Fibroblast of skin of right biceps (primary cell): Measurements from ENCODE around the gene CSNK1G1.
"Not testable (repeated sequence)": the region's sequence is repeated elsewhere in the genome, so short reads cannot be mapped to it uniquely, and the experiment has no call there.

ENCODE experiments used
- DNase-seq: peaks from one replicate; pipeline ENCODE4 v3.0.0-alpha.2; 2013

CSNK1G1 gene

DNA sequence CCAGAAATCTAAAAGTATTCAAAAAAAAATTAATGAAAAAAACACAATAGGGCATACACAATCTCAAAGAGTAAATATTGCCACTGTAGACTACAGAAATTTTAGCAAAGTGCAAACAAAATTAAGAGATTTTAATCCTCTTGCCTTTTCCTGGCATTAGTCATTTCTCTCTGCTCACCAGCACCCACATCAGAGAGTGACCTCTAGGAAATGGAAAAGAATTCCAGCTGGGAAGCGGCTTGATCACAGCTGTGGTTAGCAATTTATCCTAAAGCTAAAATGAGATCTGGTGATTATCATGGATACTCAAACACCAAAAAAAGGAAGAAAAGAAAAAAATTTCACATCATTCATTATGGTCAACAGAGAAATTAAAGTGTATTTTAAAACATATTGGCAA lies 7.5 kb downstream of the CSNK1G1 start:
- DNase-seq, result peak; percentile 53

DNA sequence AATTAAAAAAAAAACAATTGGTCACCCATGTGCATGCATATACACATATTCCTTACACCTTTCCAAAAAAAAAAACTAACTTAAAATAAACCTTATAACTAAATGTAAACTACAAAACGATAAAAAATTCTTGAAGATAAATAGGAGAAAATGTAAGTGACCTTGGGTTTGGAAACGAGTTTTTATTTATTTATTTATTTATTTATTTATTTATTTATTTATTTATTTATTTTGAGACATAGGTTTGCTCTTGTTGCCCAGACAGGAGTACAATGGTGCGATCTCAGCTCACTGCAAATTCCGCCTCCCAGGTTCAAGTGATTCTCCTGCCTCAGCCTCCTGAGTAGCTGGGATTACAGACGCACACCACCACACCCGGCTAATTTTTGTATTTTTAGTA lies 9.7 kb downstream of the CSNK1G1 start:
- not testable (repeated sequence) for DNase-seq

DNA sequence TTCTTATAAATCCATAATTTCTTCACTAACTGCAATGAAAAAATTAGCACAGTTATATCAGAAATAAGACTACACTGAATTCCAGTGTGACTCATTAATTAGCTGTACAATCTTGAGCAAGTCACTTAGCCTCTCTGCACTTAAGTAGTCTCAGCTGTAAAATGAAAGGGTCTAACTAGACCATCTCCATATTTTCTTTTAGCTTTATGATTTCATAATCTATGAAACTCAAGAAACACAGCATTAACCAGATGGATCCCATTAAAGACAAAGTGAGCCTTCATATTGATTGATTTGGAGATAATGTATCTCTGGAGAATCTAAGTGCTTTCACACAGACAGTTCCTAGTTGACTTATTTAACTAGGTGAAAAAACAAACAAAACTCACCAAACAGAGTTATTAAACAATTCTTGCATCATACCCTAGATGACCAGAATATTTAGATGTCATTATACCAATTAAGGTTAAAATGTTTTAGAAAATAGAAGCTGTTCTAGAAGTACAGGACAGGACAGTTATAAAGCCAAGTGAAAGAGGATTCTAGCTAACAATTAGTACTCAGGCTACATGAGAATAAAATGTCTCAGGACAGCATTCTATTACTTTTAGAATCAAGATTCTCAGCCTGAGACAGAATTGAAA lies 11.2 kb downstream of the CSNK1G1 start:
- DNase-seq, result peak; percentile 68

DNA sequence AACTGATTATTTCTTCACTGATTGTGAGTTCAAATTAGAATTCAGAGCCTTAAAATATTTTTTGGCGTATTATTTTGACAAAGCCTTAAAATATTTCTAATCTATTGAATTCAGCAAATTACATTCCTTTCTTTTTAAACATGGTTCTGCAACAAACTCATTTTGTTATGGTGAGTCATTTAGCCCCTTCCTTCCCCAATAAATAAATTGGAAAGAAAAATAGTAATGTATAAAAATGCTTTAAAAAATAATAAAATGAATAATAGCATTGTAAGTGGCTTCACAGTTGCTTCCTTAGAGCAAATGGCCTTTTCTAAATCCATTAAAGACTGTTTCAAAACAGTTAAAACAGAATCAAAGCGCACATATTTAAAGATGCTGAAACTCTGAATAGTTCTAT lies 12.1 kb downstream of the CSNK1G1 start:
- peak; percentile 55 for DNase-seq

DNA sequence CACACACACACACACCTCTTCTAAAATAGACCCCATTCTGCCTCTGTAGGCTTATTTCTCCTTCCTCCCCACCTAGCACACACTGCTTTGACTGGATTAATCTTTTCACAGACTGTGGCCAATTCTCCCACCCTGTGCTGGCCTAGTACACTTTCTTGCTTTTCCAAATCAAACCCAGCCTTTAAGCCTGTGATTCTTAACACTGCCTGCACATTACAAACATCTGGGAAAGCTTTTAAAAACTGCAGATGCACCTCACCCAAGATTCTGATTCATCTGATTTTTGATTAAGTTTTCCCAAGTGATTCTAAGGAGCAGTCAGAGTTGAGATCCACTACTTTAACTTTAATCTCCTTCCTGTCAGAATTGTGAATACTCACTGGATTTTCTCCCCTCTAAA lies 12.8 kb downstream of the CSNK1G1 start:
- DNase-seq, result peak; percentile 50

DNA sequence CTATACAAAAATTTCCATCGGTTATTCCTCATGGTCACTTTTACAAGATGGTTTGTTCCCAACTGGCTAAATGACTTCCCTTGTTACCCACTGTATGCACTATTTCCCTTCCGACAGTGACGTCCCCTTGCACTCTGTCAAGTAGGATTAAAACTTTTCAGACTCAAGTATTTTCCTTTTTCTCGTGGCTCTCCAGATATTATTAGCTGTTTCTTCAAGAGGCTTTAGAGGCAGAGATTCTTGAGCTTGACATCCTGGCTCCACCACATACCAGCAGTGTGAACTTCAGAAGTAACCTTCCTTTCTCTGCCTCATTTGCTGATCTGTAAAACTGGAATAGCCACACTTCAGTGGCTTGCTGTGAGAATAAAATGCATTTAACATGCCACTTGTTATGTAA lies 14.0 kb downstream of the CSNK1G1 start:
- no peak for DNase-seq

DNA sequence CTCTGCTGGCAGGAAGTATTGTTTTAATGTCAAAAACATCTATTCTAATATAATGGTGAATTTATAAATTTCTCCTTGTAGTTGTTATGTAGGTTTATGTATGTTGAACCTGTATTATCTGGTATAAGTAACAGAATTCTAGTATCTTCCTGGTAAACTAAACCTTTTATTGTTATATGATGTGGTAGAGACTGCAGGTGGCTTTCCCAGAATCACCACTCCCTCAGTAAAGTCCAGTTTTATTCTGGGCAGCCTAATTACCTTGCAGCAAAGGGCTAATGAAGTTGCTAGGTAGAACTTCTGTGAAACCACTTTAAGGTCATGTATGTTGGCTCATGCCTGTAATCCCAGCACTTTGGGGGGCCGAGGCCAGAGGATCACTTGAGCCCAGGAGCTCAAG lies 15.6 kb downstream of the CSNK1G1 start:
- no peak for DNase-seq

DNA sequence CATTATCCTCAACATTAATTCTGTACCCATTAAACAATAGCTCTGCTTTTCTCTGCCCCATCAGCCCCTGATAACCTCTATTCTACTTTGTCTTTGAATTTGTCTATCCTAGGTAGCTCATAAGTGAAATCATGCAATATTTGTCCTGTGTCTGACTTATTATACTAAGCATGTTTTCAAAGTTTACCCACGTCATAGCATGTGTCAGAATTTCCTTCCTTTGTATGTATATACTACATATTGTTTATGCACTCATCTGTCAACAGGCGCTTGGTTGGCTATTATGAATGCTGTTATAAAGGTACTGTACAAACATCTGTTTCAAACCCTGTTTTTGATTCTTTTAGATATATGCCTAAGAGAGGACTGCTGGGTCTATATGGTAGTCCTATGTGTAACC lies 18.2 kb downstream of the CSNK1G1 start:
- no peak for DNase-seq

DNA sequence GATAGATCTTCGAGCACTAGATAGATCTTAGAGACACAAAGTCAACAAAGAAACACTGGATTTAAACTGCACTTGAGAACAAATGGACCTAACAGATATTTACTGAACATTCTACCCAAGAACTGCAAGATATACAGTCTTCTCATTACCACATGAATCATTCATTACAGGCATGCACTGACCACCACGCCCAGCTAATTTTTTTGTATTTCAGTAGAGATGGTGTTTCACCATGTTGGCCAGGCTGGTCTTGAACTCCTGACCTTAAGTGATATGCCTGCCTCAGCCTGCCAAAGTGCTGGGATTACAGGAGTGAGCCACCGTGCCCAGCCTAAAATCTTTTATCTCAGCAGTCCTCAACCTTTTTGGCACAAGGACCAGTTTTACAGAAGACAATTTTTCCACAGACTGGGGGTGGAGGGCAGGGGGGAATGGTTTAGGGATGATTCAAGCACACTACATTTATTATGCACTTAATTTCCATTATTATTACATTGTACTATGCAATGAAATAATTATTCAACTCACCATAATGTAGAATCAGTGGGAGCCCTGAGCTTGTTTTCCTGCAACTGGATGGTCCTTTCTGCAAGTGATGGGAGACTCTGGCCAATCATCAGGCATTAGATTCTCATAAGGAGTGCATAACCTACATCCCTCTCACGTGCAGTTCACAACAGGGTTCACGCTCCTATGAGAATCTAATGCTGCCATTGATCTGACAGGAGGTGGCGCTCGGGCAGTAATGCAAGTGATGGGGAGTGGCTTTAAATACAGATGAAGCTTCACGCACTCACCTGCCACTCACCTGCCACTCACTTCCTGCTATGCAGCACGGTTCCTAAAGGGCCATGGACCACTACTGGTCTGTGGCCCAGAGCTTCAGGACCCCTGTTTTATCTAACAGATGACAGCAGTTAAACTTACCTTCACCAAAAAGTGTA lies 21.7 kb downstream of the CSNK1G1 start:
- no peak for DNase-seq

DNA sequence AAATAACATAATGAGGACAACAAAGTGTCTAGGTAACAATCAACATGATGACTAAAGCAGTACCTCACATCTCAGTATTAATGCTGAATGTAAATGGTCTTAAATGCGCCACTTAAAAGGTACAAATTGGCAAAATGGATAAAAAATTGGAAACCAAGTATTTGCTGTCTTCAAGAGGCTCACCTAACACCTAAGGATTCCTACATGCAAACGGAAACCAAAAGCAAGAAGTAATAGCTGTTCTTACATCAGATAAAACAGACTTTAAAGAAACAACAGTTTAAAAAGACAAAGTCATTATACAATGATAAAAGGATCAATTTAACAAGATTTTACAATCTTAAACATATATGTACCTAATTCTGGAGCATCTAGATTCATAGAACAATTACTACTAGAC lies 22.5 kb downstream of the CSNK1G1 start:
- DNase-seq, result no peak

DNA sequence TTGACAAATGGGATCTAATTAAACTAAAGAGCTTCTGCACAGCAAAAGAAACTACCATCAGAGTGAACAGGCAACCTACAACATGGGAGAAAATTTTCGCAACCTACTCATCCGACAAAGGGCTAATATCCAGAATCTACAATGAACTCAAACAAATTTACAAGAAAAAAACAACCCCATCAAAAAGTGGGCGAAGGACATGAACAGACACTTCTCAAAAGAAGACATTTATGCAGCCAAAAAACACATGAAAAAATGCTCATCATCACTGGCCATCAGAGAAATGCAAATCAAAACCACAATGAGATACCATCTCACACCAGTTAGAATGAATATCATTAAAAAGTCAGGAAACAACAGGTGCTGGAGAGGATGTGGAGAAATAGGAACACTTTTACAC lies 24.3 kb downstream of the CSNK1G1 start:
- DNase-seq, result not testable (repeated sequence)

DNA sequence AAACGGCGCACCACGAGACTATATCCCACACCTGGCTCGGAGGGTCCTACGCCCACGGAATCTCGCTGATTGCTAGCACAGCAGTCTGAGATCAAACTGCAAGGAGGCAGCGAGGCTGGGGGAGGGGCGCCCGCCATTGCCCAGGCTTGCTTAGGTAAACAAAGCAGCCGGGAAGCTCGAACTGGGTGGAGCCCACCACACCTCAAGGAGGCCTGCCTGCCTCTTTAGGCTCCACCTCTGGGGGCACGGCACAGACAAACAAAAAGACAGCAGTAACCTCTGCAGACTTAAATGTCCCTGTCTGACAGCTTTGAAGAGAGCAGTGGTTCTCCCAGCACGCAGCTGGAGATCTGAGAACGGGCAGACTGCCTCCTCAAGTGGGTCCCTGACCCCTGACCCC lies 29.0 kb downstream of the CSNK1G1 start:
- DNase-seq, result not testable (repeated sequence)

DNA sequence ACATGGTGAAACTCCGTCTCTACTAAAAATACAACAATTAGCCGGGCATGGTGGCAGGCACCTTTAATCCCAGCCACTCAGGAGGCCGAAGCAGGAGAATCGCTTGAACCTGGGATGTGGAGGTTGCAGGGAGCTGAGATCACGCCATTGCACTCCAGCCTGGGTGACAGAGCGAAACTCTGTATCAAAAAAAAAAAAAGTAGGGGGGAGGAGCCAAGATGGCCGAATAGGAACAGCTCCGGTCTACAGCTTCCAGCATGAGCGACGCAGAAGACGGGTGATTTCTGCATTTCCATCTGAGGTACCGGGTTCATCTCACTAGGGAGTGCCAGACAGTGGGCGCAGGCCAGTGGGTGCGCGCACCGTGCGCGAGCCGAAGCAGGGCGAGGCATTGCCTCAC lies 29.5 kb downstream of the CSNK1G1 start:
- not testable (repeated sequence) for DNase-seq

DNA sequence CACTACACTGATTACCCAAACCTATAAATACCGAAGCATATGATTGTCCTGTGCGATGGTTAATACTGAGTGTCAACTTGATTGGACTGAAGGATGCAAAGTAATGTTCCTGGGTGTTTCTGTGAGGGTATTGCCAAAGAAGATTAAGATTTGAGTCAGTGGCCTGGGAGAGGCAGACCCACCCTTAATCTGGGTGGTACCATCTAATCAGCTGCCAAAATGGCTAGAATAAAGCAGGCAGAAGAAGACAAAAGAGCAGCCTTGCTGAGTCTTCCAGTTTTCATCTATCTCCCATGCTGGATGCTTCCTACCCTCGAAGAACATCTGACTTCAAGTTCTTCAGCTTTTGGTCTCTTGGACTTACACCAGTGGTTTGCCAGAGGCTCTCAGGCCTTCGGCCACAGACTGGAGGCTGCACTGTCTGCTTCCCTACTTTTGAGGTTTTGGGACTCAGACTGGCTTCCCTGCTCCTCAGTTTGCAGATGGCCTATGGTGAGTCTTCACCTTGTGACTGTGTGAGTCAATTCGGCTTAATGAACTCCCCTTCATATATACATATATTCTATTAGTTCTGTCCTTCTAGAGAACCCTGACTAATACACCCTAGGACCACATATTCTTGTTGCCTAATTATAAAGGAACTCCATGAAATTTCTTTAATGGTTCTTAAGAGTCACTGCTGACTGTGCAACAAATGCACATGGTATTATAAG lies 31.7 kb downstream of the CSNK1G1 start:
- DNase-seq, result peak; percentile 26

DNA sequence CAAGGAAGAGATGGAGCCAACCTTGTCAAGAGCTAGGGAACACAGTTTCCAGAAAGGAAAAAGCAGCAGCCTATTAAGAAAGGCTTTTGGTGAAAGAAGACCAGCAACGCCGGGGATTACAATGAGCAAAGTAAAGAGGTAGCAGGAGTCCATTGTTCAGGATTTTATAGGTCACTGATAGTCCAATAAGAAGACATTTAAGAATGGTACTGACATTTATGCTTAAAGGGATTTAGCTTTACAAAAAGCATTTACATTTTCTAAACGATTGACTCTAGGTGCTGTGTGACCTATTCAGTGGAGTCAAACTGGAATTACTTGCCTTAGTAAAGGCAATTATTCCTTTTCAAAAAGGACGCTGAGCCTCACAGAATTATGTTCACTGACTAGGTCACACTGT lies 40.8 kb downstream of the CSNK1G1 start:
- no peak for DNase-seq

DNA sequence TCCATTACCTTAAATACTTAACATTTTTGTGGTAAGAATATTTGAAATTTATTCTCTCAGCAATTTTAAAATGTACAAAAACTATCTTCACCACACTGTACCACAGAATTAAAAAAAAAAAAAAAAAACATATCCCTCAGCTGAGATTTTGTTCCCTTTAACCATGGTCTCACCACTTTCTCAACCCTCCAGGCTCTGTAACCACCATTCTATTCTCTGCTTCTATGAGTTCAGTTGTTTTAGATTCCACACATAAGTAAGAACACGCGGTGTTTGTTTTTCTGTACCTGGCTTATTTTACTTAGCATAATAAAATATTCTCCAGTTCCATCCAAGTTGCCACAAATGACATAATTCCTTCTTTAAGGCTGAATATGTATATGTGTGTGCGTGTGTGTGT lies 41.5 kb downstream of the CSNK1G1 start:
- peak; percentile 15 for DNase-seq

DNA sequence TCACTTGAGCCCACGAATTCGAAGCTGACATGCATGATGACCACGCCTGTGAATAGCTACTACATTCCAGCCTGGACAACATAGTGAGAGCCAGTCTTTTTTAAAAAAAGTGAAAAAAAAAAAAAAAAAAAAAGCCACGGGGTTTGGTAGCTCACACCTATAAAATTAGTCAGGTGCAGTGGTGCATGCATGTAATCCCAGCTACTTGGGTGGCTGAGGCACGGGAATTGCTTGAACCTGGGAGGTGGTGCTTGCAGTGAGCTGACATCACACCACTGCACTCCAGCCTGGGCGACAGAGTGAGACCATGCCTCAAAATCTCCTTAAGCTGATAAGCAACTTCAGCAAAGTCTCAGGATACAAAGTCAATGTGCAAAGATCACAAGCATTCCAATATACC lies 44.4 kb downstream of the CSNK1G1 start:
- no peak for DNase-seq

DNA sequence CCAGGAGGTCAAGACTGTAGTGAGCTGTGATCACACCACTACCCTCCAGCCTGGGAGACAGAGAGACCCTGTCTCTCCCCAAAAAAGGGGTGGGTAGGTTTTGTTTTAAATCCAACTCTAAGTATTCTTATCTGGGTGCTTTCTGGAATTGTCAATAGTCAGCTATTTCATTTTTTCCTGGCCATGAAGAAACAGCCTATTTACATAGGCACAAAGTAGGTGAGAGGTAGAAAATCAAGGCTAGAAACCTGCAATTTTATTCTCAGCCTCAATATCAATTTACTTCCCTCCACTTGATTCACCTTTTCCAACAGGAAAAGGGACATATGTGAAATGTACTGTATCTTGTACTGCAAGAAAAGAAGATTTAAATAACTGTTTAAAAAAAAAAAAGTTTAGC lies 45.9 kb downstream of the CSNK1G1 start:
- DNase-seq, result no peak

DNA sequence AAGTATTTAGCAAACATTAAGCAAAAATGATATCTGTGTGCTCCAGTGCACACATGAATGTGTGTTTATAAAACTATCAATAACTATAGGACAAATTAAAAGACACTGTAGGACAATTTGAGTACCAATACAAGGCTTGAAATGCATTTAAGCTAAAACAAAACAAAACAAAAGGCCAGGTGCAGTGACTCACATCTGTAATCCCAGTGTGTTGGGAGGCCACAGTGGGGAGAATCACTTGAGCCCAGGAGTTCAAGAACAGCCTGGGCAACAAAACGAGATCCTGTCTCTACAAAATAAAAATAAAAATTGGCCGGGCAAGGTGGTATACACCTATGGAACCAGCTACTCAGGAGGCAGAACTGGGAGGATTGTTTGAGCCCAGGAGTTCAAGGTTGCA lies 50.7 kb downstream of the CSNK1G1 start:
- no peak for DNase-seq

DNA sequence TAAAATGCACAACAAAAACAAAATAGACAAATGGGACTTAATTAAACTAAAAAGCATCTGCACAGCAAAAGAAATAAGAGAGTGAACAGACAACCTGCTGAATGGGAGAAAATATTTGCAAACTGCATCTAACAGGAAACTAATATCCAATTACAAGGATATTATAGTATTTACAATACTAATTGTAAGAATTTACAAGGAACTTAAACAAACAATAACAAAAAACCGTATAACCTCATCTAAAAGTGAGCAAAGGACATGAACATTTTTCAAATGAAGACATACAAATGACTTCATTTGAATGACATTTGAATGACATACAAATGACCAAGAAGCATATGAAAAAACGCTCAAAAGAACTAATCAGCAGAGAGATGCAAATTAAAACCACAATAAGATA lies 66.4 kb downstream of the CSNK1G1 start:
- DNase-seq, result no peak

DNA sequence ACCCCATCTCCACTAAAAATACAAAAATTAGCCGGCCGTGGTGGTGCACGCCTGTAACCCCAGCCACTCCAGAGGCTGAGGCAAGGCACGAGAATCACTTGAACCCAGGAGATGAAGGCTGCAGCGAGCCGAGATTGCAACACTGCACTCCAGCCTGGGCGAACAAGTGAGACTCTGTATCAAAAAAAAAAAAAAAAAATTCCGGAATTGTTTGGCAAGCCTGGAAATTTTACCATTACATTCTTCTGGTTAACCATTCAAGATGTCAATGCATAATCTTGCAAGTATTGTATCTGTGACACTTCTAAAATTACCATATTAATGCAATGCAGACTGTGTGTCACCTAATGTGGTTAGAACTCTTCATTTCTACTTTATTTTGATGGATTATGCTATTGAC lies 67.0 kb downstream of the CSNK1G1 start:
- DNase-seq, result peak; percentile 38

DNA sequence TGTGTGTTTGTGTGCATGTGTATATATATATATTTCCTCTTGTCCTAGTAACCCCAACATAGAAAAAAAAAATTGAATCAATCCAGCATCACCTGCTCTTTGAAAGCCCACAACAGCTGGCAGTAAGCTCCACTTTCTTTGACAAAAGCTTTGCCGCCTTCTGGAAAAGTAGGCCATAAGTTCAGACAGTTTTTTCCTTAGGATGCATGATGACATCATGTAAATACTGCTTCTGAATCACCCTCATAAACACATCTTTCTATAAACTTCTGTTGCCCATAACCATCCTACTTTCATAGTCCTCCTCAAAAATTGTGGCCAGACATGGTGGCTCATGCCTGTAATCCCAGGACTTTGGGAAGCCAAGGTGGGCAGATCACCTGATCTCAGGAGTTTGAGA lies 67.4 kb downstream of the CSNK1G1 start:
- DNase-seq, result peak; percentile 19

DNA sequence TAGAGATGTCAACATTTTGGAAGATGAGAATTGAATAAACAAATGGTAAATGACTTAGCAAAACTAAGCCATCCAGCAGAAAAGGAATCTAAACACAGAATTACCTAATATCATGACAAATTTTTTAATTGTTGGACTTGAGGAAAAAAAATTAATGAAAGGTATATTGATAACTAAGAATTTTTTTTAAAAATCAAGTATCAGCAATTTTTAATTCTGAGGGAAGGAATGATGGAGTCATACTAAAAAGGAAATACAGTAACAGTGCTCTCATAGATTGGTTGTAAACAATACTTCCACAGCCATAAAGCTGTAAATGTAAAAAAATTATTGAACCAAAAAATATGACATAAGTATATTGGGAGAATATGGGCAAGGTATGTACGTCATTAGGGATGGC lies 68.0 kb downstream of the CSNK1G1 start:
- DNase-seq, result no peak

DNA sequence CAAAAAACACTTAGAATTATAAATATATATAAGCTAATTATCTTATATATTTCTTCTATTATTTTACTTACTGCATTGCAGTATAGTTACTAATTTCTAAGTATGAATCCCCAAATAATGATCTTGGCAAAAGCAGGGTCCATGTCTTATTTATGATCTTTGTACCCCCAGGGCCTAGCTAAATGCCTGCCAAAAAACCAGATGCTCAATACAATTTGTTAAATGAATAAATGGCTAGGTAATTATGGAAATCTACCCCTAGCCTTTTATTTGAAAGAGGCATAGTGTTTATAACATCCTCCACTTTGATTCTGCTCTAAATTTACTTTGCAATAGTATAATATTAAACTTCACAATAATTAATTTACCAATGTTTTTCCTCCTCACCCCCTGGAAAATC lies 69.5 kb downstream of the CSNK1G1 start:
- no peak for DNase-seq
